ENCODE measurements around the gene HACD2.
A peak's percentile ranks its signal among the peaks of the same experiment; 100 is the strongest.
"Not testable (repeated sequence)": the region's sequence is repeated elsewhere in the genome, so short reads cannot be mapped to it uniquely, and the experiment has no call there.

HACD2 gene

GRCh38 chr3:123611082-123611481 is 26.2 kb upstream of the HACD2 start:
- no peak for DNase-seq

DNA sequence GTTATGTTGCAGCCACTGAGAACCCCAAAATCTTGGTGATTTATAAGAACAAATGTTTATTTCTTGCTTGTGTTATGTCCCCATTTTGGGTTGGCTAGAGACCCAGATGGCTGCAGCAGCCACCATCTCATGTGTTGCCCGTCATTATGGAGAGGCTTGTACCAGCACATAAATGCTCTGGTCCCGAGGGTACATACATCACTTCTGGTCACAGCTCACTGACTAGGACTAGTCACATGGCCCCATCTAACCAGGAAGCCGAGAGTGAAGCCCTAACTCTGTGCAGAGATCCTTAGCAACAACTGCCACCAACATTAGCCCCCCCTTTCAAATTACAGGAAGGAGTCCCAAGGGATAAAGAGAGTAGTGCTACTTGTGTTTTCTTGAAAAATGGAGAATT is 25.5 kb upstream of the HACD2 start:
- peak; percentile 9 for DNase-seq

DNA sequence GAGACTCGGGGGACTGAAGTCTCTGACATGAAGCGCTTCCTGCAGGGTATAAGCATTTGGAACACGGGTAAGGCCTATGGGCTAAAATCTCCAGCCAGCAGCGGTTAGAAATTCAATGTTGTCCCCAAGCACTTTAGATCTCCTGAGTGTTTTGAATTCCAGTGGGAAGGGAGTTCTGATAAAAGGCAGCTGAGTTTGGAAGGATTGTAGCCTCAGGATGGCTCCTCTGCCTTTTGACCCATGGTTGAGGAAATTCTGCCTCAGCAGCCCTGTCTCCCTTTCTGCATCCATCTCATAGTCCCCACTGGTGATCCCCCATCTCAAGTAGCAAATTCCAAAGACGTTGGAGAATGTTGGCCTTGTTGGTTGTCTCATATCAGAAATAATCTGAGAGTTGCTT is 24.2 kb upstream of the HACD2 start:
- DNase-seq: no peak

GRCh38 chr3:123608263-123608937 is 23.5 kb upstream of the HACD2 start:
- no peak for DNase-seq

- no peak for DNase-seq
Observed at GRCh38 chr3:123606527-123606926, 21.7 kb upstream of the HACD2 start.

GRCh38 chr3:123605789-123606234 is 21.0 kb upstream of the HACD2 start:
- no peak for DNase-seq

- DNase-seq: not testable (repeated sequence)
Observed at GRCh38 chr3:123603153-123603552, 18.3 kb upstream of the HACD2 start.

DNA sequence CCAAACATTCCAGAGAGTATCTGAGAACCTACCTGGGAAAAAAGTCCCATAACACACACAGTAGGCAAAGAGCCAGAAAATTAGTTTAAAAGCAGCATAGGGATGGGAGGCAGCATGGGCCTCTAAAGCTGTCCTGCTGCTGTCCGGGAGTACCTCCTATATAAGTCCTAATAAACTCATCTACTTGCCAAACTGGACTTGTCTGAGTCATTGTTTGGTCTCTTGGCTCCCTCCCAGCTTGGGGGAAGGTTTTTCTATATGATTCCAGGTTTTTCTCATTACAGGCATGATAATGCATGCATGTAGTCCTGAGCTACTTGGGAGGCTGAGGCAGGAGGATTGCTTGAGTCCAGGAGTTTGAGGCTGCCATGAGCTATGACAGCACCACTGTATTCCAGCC is 17.5 kb upstream of the HACD2 start:
- DNase-seq: no peak

- not testable (repeated sequence) for DNase-seq
Observed at GRCh38 chr3:123600863-123601262, 16.0 kb upstream of the HACD2 start.

DNA sequence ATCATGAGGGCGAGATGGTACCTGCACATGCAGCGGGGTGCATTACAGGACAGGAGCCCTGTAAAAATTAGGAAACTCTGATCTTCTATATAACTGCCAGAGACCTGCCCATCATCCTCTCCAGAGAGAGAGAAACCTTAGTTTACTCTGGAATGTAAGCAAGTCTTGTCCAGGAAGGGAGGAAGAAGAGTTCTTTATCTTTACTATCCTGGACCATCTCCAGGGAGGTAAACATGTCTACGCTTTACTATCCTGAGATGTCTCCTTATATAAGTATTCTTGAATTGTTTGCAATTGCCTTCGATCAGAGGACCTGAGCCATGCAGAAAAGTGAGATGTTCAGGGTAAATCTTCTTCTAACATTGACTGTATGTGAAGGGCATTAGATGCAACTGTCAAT is 12.7 kb upstream of the HACD2 start:
- no peak for DNase-seq

DNA sequence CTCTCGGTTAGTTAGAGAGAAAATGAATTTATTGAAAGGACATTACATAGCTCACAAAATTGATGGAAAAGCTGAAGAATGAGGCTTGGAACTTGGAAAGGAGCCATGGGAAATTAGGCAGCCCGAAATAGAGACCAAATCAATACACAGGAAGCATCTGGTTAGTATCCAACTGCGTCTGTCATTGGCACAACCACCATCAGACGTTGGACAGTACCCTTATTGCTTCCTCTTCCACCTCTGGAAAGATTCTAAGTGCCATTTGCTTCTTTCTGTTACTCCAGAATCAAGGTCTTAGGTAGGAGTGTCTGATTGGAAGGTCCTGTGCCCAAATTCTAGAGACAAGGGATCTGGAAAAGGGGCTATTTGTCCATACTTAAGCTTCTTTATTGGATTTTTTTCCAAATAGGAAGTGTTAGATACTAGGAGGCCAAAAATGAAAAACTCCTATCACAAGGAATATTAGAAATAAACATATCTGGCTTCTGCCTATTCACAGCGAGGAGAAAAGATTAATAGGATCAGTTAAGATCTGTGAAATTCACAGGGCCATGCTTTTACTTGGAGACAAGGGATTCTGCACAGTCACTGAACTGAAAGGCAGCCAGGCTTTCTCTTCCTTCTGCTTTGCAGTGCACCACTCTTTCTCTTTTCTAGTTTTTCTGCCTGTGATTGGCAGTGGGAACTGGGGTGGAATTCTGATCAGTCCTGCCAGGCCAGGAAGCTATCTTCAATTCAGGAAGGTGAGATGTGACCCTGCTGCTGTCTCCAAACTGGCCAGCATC is 10.7 kb upstream of the HACD2 start:
- DNase-seq: no peak

DNA sequence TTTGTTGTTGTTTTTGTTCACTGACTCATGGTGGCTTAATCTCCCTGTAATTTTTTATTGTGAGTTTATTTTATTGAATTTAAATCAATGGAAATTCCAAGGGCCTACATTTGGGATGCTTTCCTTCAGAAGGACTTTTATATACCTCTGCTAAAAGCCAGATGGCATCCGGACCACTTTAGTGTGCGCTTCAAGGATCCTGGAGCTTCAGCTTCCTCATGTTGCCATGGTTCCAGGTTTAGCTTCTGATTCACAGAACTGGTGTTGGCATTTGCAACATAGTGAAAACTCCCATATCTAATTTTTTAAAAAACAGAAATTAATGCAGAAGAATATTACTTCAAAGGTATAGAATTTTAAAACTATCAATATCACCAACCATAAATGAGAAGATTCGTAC is 8.5 kb upstream of the HACD2 start:
- DNase-seq: no peak

DNA sequence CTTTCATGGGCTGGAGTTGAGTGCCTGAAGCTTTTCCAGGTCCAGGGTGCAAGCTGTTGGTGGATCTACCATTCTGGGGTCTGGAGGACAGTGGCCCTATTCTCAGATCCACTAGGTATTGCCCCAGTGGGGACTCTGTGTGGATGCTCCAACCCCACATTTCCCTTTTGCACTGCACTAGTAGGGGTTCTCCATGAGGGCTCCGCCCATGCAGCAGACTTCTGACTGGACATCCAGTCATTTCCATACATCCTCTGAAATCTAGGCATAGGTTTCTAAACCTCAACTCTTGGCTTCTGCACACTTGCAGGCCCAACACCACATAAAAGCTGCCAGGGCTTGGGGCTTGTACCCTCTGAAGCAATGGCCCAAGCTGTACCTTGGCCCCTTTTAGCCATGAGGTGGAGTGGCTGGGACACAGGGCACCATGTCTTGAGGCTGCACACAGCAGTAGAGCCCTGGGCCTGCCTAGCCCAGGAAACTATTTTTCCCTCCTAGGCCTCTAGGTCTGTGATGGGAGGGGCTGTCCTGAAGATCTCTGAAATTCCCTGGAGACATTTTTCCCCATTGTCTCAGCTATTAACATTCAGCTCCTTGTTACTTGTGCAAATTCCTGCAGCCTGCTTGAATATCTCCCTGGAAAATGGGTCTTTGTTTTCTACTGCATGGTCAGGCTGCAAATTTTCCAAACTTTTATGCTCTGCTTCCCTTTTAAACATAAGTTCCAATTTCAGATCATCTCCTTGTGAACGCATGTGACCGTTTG is 6.0 kb upstream of the HACD2 start:
- DNase-seq: no peak

DNA sequence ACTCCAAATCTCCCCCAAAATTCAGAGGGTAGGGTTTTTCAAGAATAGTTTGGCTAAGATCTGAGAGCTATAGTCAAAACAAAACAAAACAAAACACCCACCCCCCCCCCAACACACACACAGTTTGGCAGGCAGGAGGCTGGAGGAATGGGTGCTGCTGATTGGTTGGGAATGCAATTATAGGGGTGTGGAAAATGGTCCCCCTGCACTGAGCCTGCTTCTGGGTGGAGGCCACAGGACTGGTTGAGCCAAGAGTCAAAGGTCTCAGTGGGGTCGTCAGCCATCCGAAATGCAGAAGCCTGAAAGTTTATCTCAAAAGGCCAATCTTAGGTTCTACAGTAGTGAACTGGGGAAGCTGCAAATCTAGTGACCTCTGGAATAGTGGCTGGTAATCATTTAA is 2.5 kb upstream of the HACD2 start:
- no peak for DNase-seq

DNA sequence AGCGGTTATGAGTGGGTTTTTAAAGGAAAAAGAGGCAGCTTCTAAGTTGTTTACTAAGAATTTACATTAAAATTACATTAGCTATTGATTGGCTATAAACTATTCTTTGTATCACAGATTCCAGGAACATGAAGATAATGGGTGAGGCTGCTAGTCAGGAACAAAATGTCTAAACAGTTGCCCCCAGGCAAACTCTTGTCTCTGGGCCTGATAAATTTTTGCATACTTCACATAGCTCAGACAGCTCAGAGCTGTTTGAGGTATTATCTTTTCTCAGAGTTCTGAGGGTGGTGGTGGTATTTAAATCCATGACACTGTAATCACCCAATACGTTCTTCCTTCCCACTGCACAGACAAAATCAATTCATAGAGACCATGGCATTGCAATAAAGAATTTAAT is 2.1 kb upstream of the HACD2 start:
- no peak for DNase-seq

DNA sequence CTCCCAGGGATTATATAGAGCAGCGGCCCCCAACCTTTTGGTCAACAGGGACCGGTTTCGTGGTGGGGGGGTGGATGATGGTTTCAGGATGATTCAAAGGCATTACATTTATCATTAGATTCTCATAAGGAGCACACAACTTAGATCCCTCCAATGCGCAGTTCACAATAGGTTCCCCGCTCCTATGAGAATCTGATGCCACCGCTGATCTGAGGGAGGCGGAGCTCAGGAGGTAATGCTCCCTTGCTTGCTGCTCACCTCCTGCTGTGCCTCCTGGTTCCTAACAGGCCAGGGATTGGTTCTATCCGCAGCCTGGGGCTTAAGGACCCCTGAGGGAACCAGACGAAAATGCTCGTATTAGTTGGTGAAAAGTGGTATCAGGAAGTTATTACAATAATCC is 1.3 kb upstream of the HACD2 start:
- DNase-seq: peak; percentile 57

GRCh38 chr3:123584284-123584987 is 417 bp downstream of the HACD2 start:
- peak; percentile 16 for DNase-seq

GRCh38 chr3:123583561-123583960 is 1.3 kb downstream of the HACD2 start:
- no peak for DNase-seq

DNA sequence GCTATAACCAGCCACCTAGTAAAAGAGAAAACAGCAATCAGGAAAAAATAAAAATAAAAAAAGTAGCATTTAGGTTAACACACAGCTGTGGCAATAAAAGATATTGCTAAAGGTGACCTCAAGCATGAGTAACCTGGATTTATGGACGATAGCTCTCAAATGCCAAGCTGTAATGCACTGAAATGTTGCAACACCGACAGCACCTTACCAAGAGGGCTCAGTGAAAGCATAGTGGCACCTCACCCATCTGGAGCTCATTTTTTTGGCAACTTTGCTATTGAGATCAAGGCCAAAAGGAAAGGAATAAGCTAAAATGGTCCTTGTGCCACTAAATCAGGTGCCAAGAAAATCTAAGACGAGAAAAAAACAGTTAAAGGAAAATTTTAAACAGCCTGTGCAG is 2.5 kb downstream of the HACD2 start:
- no peak for DNase-seq

GRCh38 chr3:123576122-123576521 is 8.7 kb downstream of the HACD2 start:
- no peak for DNase-seq

DNA sequence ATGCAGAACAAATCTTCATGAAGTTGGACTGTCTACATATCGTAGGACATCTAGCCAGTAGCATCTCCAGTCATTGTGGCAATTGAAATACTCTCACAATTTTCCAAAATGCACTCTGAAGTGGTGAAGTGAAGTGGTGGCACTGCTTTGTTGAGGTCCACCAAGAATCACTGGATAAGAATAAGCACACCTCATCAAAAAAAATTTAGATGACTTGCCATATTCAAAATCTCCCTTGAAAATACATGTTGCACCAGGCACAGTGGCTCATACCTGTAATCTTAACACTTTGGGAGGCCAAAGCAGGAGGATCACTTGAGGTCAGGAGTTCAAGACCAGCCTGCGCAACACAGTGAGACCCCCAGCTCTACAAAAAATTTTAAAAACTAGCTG is 12.9 kb downstream of the HACD2 start:
- DNase-seq: no peak

- DNase-seq: no peak
Observed at GRCh38 chr3:123571264-123571972, 13.4 kb downstream of the HACD2 start.

- no peak for DNase-seq
Observed at GRCh38 chr3:123568875-123569274, 16.0 kb downstream of the HACD2 start.
